HUES48 (cell line): ENCODE results near the gene CHST15.
A peak's percentile ranks its signal among the peaks of the same experiment; 100 is the strongest.

Experiments
- H3K27ac ChIP-seq: one replicate; pipeline ENCODE4 v1.7.0; 2013; ENCODE audit warnings: low read depth, low read length, inconsistent platforms
- H3K27me3 ChIP-seq: 2 replicates; pipeline ENCODE4 v1.6.1; 2013; ENCODE audit warnings: mild to moderate bottlenecking, low read length; ENCODE audit not compliant: control insufficient read depth, insufficient read depth
- H3K36me3 ChIP-seq: 2 replicates; pipeline ENCODE4 v1.6.1; 2013; ENCODE audit warnings: low read length; ENCODE audit not compliant: control insufficient read depth, insufficient read depth
- H3K4me1 ChIP-seq: 2 replicates; pipeline ENCODE4 v1.6.1; 2013; ENCODE audit warnings: mild to moderate bottlenecking, low read length; ENCODE audit not compliant: control insufficient read depth, insufficient read depth
- H3K4me3 ChIP-seq: 2 replicates; pipeline ENCODE4 v1.5.1; 2013; ENCODE audit warnings: mild to moderate bottlenecking, low read depth, low read length
- H3K9ac ChIP-seq: 2 replicates; pipeline ENCODE4 v1.6.1; 2013; ENCODE audit warnings: mild to moderate bottlenecking, low read depth, low read length, moderate library complexity
- H3K9me3 ChIP-seq: 2 replicates; pipeline ENCODE4 v1.6.1; 2013; ENCODE audit warnings: low read length; ENCODE audit not compliant: control insufficient read depth, insufficient read depth

Gene CHST15

DNA sequence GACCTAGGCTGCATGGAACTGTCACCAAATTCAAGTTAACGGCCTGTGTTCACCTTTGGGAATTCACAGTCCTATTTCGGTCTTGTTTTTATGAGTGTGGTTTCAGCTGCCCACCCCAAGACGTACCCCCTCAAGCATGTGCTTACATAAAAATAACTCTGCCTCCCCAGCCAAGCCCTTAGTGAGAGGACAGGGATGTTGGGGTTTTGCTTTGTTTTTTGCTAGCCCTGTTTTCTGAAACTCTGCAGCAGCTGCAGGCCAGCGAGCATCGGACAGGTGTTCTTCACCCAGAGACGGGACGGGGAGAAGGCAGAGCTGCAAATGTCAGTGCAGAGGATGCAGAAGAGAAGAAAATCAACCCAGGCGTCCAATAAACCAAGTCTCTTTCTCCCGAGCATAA lies 13.5 kb downstream of the CHST15 start:
- no peak overlapping the region for H3K27ac ChIP-seq
- H3K9me3 ChIP-seq: no peaks in the 10 kb centered on the region
- H3K27me3 ChIP-seq: no peaks in the 10 kb centered on the region
- H3K9ac ChIP-seq: no peak overlapping the region
- no peaks in the 10 kb centered on the region for H3K36me3 ChIP-seq
- H3K4me3 ChIP-seq: no peak overlapping the region
- H3K4me1 ChIP-seq: peaks cover 15% of the 10 kb centered on the region; the same call in 1 of the 2 replicates

DNA sequence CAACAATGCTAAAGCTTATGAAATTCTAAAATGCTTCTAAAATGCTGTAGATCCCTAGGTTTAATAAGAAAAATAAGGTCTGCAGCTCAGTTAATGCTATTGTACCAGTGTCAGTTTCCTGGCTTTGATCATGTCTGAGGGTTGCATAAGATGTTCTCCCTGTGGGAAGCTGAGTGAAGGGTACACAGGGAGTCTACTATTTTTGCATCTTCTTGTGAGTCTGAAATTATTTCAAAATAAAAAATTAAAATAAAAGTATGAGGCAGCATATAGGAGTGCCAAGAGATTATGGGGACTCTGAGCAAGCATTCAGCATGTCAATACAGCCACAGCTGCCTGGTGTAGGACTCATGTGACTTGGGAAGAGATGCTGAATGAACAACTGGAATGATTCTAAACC lies 14.7 kb downstream of the CHST15 start:
- no peaks in the 10 kb centered on the region for H3K9me3 ChIP-seq
- no peak overlapping the region for H3K27ac ChIP-seq
- H3K36me3 ChIP-seq: no peaks in the 10 kb centered on the region
- no peaks in the 10 kb centered on the region for H3K27me3 ChIP-seq
- H3K4me1 ChIP-seq: peaks cover 16% of the 10 kb centered on the region; the same call in 1 of the 2 replicates
- H3K9ac ChIP-seq: no peak overlapping the region
- no peak overlapping the region for H3K4me3 ChIP-seq

DNA sequence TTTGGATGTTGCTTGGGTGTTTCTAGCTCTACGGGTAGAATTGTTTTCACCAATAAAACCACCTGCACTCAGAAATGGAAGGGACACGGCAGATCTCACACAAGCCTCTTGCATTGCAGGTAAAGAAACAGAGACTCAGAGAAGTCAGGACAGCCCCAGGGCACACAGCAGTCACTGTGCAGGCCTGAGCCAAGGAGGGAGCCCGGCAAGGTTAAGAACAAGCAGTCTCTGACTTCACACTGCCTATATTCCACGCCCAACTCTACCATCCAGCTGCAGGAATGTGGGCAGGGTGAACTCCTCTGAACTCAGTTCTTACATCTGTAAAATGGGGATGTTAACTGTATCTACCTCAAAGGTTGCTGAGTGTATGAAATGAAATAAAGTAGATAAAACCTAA lies 15.4 kb downstream of the CHST15 start:
- Histone ChIP-seq H3K4me3 (no peak overlapping the region), H3K9me3 (no peaks in the 10 kb centered on the region), H3K27me3 (no peaks in the 10 kb centered on the region), H3K27ac (no peak overlapping the region), H3K36me3 (no peaks in the 10 kb centered on the region), H3K4me1 (peaks cover 16% of the 10 kb centered on the region; the same call in 1 of the 2 replicates), H3K9ac (no peak overlapping the region)

DNA sequence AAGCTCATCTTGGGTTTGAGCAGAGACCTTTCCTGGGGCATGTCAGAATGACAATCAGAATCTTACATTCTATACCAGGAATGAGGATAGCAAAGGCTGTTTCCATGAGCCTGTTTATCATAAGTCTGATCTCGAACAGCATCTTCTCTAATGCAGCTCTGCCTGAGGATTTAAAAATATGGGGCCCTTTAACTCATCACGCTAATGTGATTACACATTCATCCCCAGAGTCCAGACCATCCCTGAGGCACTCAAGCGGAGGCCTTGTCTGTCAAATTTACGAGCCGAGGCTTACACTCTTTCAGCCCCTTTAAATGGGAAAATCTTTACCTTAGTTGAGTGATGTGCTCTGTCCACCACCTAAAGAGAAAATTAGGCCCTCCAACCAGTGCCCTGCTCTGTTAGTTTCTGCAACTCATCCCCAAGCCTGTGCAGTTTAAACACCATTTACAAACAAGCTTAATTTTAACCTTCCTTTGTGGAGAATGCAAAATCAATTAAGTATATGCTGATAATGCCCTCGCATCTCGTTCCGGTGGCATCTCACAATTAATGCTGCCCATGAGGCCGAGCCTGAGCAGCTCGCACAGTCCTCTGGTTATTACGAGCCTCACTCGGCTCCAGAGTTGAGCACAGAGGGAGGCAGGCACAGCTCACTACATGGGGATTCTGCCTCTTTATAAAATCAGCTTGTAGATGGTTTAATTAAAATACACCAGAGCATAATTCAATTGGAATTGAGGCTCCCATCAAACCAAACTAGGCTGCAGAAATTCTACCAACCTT lies 16.0 kb downstream of the CHST15 start:
- Histone ChIP-seq H3K4me3 (no peak overlapping the region), H3K9ac (no peak overlapping the region), H3K27me3 (no peaks in the 10 kb centered on the region), H3K27ac (no peak overlapping the region), H3K36me3 (no peaks in the 10 kb centered on the region), H3K9me3 (no peaks in the 10 kb centered on the region), H3K4me1 (peaks cover 16% of the 10 kb centered on the region; the same call in 1 of the 2 replicates)

DNA sequence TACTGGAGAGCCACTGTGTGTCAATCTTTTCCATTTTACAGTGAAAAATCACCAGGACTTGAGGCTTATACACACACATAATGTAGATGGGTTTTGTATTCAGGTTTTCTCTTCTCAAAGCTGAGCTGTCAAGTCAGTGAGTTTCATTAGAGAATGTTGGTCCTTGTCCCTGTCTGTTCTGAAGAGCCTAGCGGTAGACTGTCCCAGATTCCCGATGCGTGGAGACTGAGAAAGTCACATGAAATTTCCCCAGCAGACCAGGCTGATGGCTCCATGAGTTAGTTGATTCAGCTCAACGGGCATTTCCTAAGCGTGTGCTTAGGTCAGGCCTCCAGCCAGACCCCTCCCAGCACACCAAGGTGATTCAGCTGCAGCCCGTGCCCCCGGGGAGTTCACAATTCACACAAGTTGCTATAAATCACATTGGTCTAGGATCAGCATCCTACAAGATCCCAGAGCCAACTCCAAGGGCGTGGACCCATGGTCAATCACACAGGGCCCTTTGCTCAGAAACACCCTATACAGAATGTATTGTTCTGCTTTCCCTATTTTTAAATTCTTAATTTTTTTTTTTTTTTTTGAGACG lies 17.2 kb downstream of the CHST15 start:
- H3K27ac ChIP-seq: no peak overlapping the region
- peaks cover 26% of the 10 kb centered on the region for H3K4me1 ChIP-seq

DNA sequence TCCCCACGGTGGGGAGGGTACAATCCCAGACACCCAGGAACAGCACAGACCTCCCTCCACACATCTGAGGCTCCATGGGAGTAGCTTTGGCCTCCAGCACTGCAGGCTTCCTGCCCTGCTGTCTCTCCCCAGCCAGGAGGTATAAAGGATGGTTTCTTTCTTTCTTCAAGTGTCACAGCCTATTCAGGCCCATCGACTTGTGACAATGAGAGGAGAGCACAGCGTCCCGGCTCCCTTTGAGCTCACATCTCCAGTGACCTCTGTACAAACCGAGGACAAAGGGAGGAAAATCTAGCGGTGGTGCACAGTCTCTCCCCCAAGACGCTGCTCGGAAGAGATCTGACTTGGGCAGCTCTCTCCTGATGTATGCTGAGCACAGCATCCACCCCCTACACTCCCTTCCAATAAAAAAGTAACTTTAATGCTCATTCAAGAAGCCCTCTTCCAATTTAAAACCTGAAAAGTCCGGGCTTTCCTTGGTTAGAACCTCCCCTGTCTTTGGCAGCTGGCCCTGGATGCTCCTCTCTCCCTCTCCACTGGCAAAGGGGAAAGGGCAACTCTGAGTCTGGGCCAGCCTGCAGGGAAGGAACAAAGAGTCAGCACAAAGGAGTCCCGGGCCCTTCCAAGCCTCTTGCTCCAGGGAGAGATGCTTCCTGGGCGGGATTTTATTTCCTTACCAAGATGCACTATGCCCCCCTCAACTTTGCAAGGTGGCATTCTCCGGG lies 18.0 kb downstream of the CHST15 start:
- H3K9me3 ChIP-seq: no peaks in the 10 kb centered on the region
- H3K4me1 ChIP-seq: peaks cover 27% of the 10 kb centered on the region
- peak overlapping the region; percentile 14 for H3K27ac ChIP-seq
- no peak overlapping the region for H3K4me3 ChIP-seq
- no peaks in the 10 kb centered on the region for H3K27me3 ChIP-seq
- H3K9ac ChIP-seq: peak overlapping the region; percentile 31; the same call in 1 of the 2 replicates
- no peaks in the 10 kb centered on the region for H3K36me3 ChIP-seq

More for the DNA sequence above, 17.2 kb downstream of the CHST15 start:
- Histone ChIP-seq H3K27me3 (no peaks in the 10 kb centered on the region), H3K4me3 (no peak overlapping the region), H3K9ac (no peak overlapping the region), H3K36me3 (no peaks in the 10 kb centered on the region), H3K9me3 (no peaks in the 10 kb centered on the region)

DNA sequence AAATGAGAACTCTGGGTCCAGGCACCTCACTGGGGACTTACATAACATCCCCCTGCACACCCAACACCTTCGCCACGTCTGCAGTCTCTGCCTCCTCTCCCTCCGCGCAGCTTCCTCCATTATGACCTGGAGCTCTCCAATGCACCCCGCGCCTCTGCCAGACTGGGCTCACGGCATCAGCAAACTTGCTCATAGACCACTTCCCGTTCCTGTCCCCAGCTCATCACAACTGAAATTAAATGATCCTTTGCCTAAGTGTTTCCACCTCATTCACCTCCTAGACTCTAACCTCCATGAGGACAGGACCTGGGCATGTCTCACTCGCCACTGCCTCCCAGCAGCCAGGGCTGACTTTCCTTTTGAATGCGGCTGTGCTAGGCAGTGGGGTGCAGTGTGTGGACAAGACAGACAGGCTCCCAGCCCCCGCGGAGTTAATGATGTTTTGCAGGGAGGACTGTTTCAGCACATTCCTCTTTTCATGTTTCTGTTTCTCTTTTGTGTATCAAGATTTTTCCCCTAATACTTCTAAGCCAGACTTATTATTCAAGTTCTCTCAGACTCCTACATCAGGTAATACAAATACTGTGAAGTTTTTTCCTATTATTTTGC lies 18.8 kb downstream of the CHST15 start:
- Histone ChIP-seq H3K27ac (no peak overlapping the region), H3K27me3 (no peaks in the 10 kb centered on the region), H3K36me3 (no peaks in the 10 kb centered on the region), H3K4me1 (peaks cover 33% of the 10 kb centered on the region), H3K9me3 (no peaks in the 10 kb centered on the region), H3K4me3 (no peak overlapping the region), H3K9ac (no peak overlapping the region)

DNA sequence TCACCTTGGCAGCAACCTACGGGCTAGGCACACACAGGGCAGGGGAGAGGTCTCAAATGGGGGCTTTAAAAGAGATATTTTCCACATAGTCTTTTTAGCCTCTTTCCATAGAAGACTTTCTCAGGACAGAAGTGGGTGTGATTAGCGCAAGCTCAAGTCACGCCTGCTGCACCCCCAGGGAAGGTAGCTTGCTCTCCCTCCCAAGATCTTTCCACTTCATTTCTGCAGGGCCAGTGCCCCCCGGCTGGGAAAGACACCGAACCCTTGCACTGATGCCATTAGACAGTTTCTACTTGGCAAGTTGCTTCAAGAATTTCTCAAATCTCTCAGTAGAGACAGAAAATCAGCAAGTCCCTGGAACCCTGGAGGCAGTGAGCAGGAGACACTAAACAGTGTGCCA lies 19.4 kb downstream of the CHST15 start:
- Histone ChIP-seq H3K36me3 (no peaks in the 10 kb centered on the region), H3K27ac (no peak overlapping the region), H3K4me1 (peaks cover 35% of the 10 kb centered on the region), H3K27me3 (no peaks in the 10 kb centered on the region), H3K4me3 (no peak overlapping the region), H3K9ac (no peak overlapping the region), H3K9me3 (no peaks in the 10 kb centered on the region)

DNA sequence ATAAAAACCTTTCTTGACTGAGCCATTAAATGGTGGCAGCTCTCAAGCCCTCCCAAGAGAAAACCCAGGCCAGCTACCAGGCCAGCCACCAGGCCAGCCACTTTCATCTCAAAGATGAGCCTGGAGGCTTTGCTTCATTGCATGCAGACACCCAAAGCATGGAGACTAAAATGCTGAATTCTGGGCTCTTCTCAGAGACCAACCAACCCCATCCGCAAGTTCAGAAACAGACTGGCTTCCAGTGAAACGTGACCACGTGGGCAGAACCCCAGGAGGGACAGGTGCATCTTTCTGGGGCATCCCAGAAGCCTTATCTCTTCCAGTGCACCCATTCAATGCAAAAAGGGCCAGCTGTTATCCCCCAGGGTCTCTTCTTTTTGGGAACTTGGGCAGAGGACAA lies 20.9 kb downstream of the CHST15 start:
- H3K4me1 ChIP-seq: peaks cover 35% of the 10 kb centered on the region
- no peak overlapping the region for H3K4me3 ChIP-seq
- no peaks in the 10 kb centered on the region for H3K27me3 ChIP-seq
- no peak overlapping the region for H3K27ac ChIP-seq
- no peak overlapping the region for H3K9ac ChIP-seq
- H3K9me3 ChIP-seq: no peaks in the 10 kb centered on the region
- H3K36me3 ChIP-seq: no peaks in the 10 kb centered on the region

DNA sequence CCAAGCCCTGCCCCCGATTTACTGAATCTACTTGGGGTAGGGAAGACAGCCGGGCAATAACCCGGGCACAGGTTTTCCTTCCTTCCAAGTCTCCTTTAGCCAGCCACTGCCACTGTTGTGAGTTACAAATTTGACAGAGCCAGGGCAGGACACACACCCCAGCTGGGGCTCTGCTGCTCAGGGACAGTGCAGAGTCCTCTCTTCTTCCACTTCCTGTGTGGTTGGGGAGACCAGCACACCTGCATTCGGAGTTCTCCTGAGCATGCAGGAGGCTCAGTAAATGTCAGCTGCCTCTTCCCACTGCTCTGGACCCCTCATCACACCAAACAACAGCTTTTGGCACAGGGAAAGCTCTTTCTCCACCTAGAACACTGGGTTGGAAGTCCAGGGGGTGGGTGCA lies 21.3 kb downstream of the CHST15 start:
- Histone ChIP-seq H3K4me3 (no peak overlapping the region), H3K27me3 (no peaks in the 10 kb centered on the region), H3K36me3 (no peaks in the 10 kb centered on the region), H3K9me3 (no peaks in the 10 kb centered on the region), H3K9ac (no peak overlapping the region), H3K4me1 (peaks cover 39% of the 10 kb centered on the region), H3K27ac (no peak overlapping the region)
